Vagina (tissue), 2 donors: Measurements from ENCODE around the gene EFCAB7.

Experiments used
- CTCF ChIP-seq, 3 experiments: fragments of 450-650 bp in 2 of 3; fragments of 200-600 bp in 1 of 3; sonication (generic) in 1 of 3; IDR thresholded peaks; one replicate each; pipeline ENCODE4 v1.5.1; 2017 to 2019; ENCODE audit warnings: antibody characterized with exemption in 3 of 3, mild to moderate bottlenecking in 2 of 3, moderate library complexity in 2 of 3
- POLR2A ChIP-seq, 2 donors: fragments of 450-650 bp; IDR thresholded peaks; one replicate each; pipeline ENCODE4 v1.6.1; 2017; ENCODE audit warnings: antibody characterized with exemption in 2 of 2, mild to moderate bottlenecking in 2 of 2, moderate library complexity in 2 of 2

- TF ChIP-seq CTCF (IDR thresholded peaks at IDR 0.05) (no peak), POLR2A (IDR thresholded peaks at IDR 0.05) (no peak)
Observed at GRCh38 chr1:63548877-63549276, 25.6 kb downstream of the EFCAB7 start.
